Skeletal muscle satellite cell (primary cell): ENCODE data around the gene PGP.

ENCODE experiments used
- H3K27me3 ChIP-seq: 2 replicates; pipeline ENCODE4 v1.7.0; 2013; ENCODE audit warnings: low read length; ENCODE audit not compliant: control insufficient read depth, insufficient read depth
- H3K36me3 ChIP-seq: 2 replicates; pipeline ENCODE4 v1.7.0; 2013; ENCODE audit warnings: mild to moderate bottlenecking, control low read depth, low read length; ENCODE audit not compliant: insufficient read depth
- H3K4me1 ChIP-seq: 2 replicates; pipeline ENCODE4 v1.7.0; 2013; ENCODE audit warnings: low read length; ENCODE audit not compliant: control insufficient read depth, insufficient read depth
- H3K4me2 ChIP-seq: 2 replicates; pipeline ENCODE4 v1.7.0; 2013; ENCODE audit warnings: mild to moderate bottlenecking, low read length
- H3K4me3 ChIP-seq: 2 replicates; pipeline ENCODE4 v1.7.0; 2013; ENCODE audit warnings: low read length
- H3K9ac ChIP-seq: 2 replicates; pipeline ENCODE4 v1.7.0; 2013; ENCODE audit warnings: mild to moderate bottlenecking, low read depth, low read length, moderate library complexity
- H3K9me3 ChIP-seq: replicated peaks from 2 replicates; pipeline ENCODE4 v1.7.0; 2013; ENCODE audit warnings: mild to moderate bottlenecking, control low read depth, low read length

PGP gene

GRCh38 chr16:2195322-2196161 is 19.1 kb downstream of the PGP start:
- H3K27me3 ChIP-seq: peaks cover 42% of the 10 kb centered on the region
- peak overlapping the region; percentile 57 for H3K4me3 ChIP-seq
- H3K9ac ChIP-seq: no peak overlapping the region
- H3K4me2 ChIP-seq: peak overlapping the region; percentile 66
- no peaks in the 10 kb centered on the region for H3K36me3 ChIP-seq
- no peaks in the 10 kb centered on the region for H3K9me3 ChIP-seq
- H3K4me1 ChIP-seq: no peaks in the 10 kb centered on the region

- Histone ChIP-seq H3K4me1 (no peaks in the 10 kb centered on the region), H3K36me3 (no peaks in the 10 kb centered on the region), H3K4me3 (no peak overlapping the region), H3K4me2 (no peak overlapping the region), H3K27me3 (peaks cover 38% of the 10 kb centered on the region), H3K9ac (no peak overlapping the region), H3K9me3 (no peaks in the 10 kb centered on the region)
Observed at GRCh38 chr16:2194852-2195321, 19.8 kb downstream of the PGP start.

- Histone ChIP-seq H3K4me2 (no peak overlapping the region), H3K9me3 (no peaks in the 10 kb centered on the region), H3K9ac (no peak overlapping the region), H3K36me3 (no peaks in the 10 kb centered on the region), H3K4me3 (no peak overlapping the region), H3K4me1 (no peaks in the 10 kb centered on the region), H3K27me3 (peaks cover 38% of the 10 kb centered on the region)
Observed at GRCh38 chr16:2194166-2194834, 20.3 kb downstream of the PGP start.

- Histone ChIP-seq H3K4me2 (no peak overlapping the region), H3K9me3 (no peaks in the 10 kb centered on the region), H3K9ac (no peak overlapping the region), H3K4me3 (no peak overlapping the region), H3K4me1 (no peaks in the 10 kb centered on the region), H3K27me3 (peaks cover 14% of the 10 kb centered on the region), H3K36me3 (no peaks in the 10 kb centered on the region)
Observed at GRCh38 chr16:2191446-2191706, 23.3 kb downstream of the PGP start.

- Histone ChIP-seq H3K36me3 (no peaks in the 10 kb centered on the region), H3K4me3 (no peak overlapping the region), H3K9ac (no peak overlapping the region), H3K9me3 (no peaks in the 10 kb centered on the region), H3K4me2 (no peak overlapping the region), H3K27me3 (peaks cover 13% of the 10 kb centered on the region), H3K4me1 (no peaks in the 10 kb centered on the region)
Observed at GRCh38 chr16:2190659-2191445, 23.8 kb downstream of the PGP start.

GRCh38 chr16:2190002-2190658 is 24.5 kb downstream of the PGP start:
- no peak overlapping the region for H3K9ac ChIP-seq

GRCh38 chr16:2189252-2189893 is 25.3 kb downstream of the PGP start:
- H3K9me3 ChIP-seq: no peaks in the 10 kb centered on the region
- H3K27me3 ChIP-seq: peaks cover 2% of the 10 kb centered on the region
- no peaks in the 10 kb centered on the region for H3K36me3 ChIP-seq
- H3K4me3 ChIP-seq: no peak overlapping the region
- no peaks in the 10 kb centered on the region for H3K4me1 ChIP-seq
- no peak overlapping the region for H3K9ac ChIP-seq
- H3K4me2 ChIP-seq: no peak overlapping the region

More at GRCh38 chr16:2190002-2190658, 24.5 kb downstream of the PGP start:
- H3K4me1 ChIP-seq: no peaks in the 10 kb centered on the region
- no peaks in the 10 kb centered on the region for H3K9me3 ChIP-seq
- H3K27me3 ChIP-seq: peaks cover 6% of the 10 kb centered on the region
- no peaks in the 10 kb centered on the region for H3K36me3 ChIP-seq
- H3K4me3 ChIP-seq: no peak overlapping the region
- H3K4me2 ChIP-seq: no peak overlapping the region

- Histone ChIP-seq H3K4me3 (no peak overlapping the region), H3K4me1 (no peaks in the 10 kb centered on the region), H3K9ac (no peak overlapping the region), H3K36me3 (no peaks in the 10 kb centered on the region), H3K27me3 (peaks cover 3% of the 10 kb centered on the region), H3K4me2 (no peak overlapping the region), H3K9me3 (no peaks in the 10 kb centered on the region)
Observed at GRCh38 chr16:2188395-2188794, 26.2 kb downstream of the PGP start.

- Histone ChIP-seq H3K4me1 (no peaks in the 10 kb centered on the region), H3K9me3 (no peaks in the 10 kb centered on the region), H3K4me2 (no peak overlapping the region), H3K27me3 (peaks cover 3% of the 10 kb centered on the region), H3K9ac (no peak overlapping the region), H3K4me3 (no peak overlapping the region), H3K36me3 (no peaks in the 10 kb centered on the region)
Observed at GRCh38 chr16:2187212-2187611, 27.4 kb downstream of the PGP start.

- H3K9ac ChIP-seq: no peak overlapping the region
- H3K4me3 ChIP-seq: no peak overlapping the region
- no peaks in the 10 kb centered on the region for H3K9me3 ChIP-seq
- no peaks in the 10 kb centered on the region for H3K4me1 ChIP-seq
- peaks cover 3% of the 10 kb centered on the region for H3K27me3 ChIP-seq
- no peaks in the 10 kb centered on the region for H3K36me3 ChIP-seq
- H3K4me2 ChIP-seq: no peak overlapping the region
Observed at GRCh38 chr16:2186505-2186904, 28.1 kb downstream of the PGP start.

- Histone ChIP-seq H3K4me1 (no peaks in the 10 kb centered on the region), H3K4me3 (no peak overlapping the region), H3K27me3 (peaks cover 3% of the 10 kb centered on the region), H3K4me2 (no peak overlapping the region), H3K9ac (no peak overlapping the region), H3K36me3 (no peaks in the 10 kb centered on the region), H3K9me3 (no peaks in the 10 kb centered on the region)
Observed at GRCh38 chr16:2186064-2186463, 28.6 kb downstream of the PGP start.
